ENCODE measurements around the gene SLC43A2. TPM values are rescaled to one million over a fixed set of nuclear protein-coding genes. Genes with fewer than 3 reads are reported as not detected.

SLC43A2 gene
- total and polyA plus RNA-seq, 7 donors: 2.4 to 16.5 (median 7.2) TPM

- no peaks in the 10 kb centered on the region for H3K27me3 ChIP-seq
- intact Hi-C loops (cut with DNase I): no loop called here
- 91 to 93% methylated on average over 4 of the region's 4 CpGs for WGBS, 2 donors
- no peak for TF ChIP-seq CTCF (IDR thresholded peaks at IDR 0.05)
- TF ChIP-seq POLR2A (IDR thresholded peaks at IDR 0.05): no peak
- TF ChIP-seq EP300 (IDR thresholded peaks at IDR 0.05): no peak
- TF ChIP-seq POLR2AphosphoS5 (IDR thresholded peaks at IDR 0.05): no peak
- no peaks in the 10 kb centered on the region for H3K9me3 ChIP-seq
- H3K4me3 ChIP-seq: no peak overlapping the region
- H3K36me3 ChIP-seq: peaks cover 31 to 93% (median 48%) of the 10 kb centered on the region in 4 donors
- H3K27ac ChIP-seq: no peak overlapping the region
- H3K4me1 ChIP-seq: no peaks in the 10 kb centered on the region
- DNase-seq: no peak
Measured at GRCh38 chr17:1541367-1541904, 87.2 kb downstream of the SLC43A2 start.

GRCh38 chr17:1539811-1540210 is 88.8 kb downstream of the SLC43A2 start:
- H3K27me3 ChIP-seq: no peaks in the 10 kb centered on the region
- no peak overlapping the region for H3K4me3 ChIP-seq
- intact Hi-C loops (cut with DNase I): no loop called here
- H3K27ac ChIP-seq: no peak overlapping the region
- H3K36me3 ChIP-seq: peaks cover 33 to 96% (median 45%) of the 10 kb centered on the region in 4 donors
- 91% methylated on average over 15 of the region's 15 CpGs for WGBS, 2 donors
- no peak for TF ChIP-seq POLR2AphosphoS5 (IDR thresholded peaks at IDR 0.05)
- TF ChIP-seq EP300 (IDR thresholded peaks at IDR 0.05): no peak
- no peak for DNase-seq
- no peaks in the 10 kb centered on the region for H3K9me3 ChIP-seq
- peaks cover 0 to 11% (median 0%) of the 10 kb centered on the region in 4 donors for H3K4me1 ChIP-seq

GRCh38 chr17:1535737-1536136 is 92.9 kb downstream of the SLC43A2 start:
- Histone ChIP-seq H3K4me1 (peaks cover 0 to 11% (median 0%) of the 10 kb centered on the region in 4 donors), H3K36me3 (peaks cover 25 to 96% (median 57%) of the 10 kb centered on the region in 4 donors), H3K9me3 (no peaks in the 10 kb centered on the region), H3K27ac (peak overlapping the region in 3 of 4 donors; percentile 22 to 55 (median 40)), H3K4me3 (no peak overlapping the region), H3K27me3 (no peaks in the 10 kb centered on the region)
- no peak for TF ChIP-seq EP300 (IDR thresholded peaks at IDR 0.05)
- TF ChIP-seq POLR2AphosphoS5 (IDR thresholded peaks at IDR 0.05): no peak
- no peak for TF ChIP-seq CTCF (IDR thresholded peaks at IDR 0.05)
- intact Hi-C loops (cut with DNase I): no loop called here
- 89 to 90% methylated on average over 4 of the region's 4 CpGs for WGBS, 2 donors
- no peak for DNase-seq

- intact Hi-C loops (cut with DNase I): no loop called here
- Histone ChIP-seq H3K27ac (no peak overlapping the region), H3K4me1 (peaks cover 0 to 11% (median 0%) of the 10 kb centered on the region in 4 donors), H3K27me3 (no peaks in the 10 kb centered on the region), H3K9me3 (no peaks in the 10 kb centered on the region), H3K36me3 (peaks cover 17 to 95% (median 48%) of the 10 kb centered on the region in 4 donors), H3K4me3 (no peak overlapping the region)
- no peak for TF ChIP-seq POLR2AphosphoS5 (IDR thresholded peaks at IDR 0.05)
- WGBS, 2 donors: 86 to 90% methylated on average over 24 of the region's 24 CpGs
- DNase-seq: no peak
Measured at GRCh38 chr17:1533661-1534325, 94.8 kb downstream of the SLC43A2 start.

GRCh38 chr17:1532836-1533602 is 95.6 kb downstream of the SLC43A2 start:
- intact Hi-C loops (cut with DNase I): no loop called here
- no peak for DNase-seq
- no peaks in the 10 kb centered on the region for H3K9me3 ChIP-seq
- WGBS, 2 donors: 83 to 87% methylated on average over 10 of the region's 10 CpGs
- peak in 1 of 4 experiments; percentile 11 for TF ChIP-seq CTCF (IDR thresholded peaks at IDR 0.05)
- TF ChIP-seq POLR2A (IDR thresholded peaks at IDR 0.05): no peak
- H3K4me1 ChIP-seq: peaks cover 0 to 11% (median 0%) of the 10 kb centered on the region in 4 donors
- no peaks in the 10 kb centered on the region for H3K27me3 ChIP-seq
- no peak overlapping the region for H3K27ac ChIP-seq
- H3K36me3 ChIP-seq: peaks cover 14 to 94% (median 45%) of the 10 kb centered on the region in 4 donors
- no peak overlapping the region for H3K4me3 ChIP-seq

Measured in sigmoid colon (tissue), 7 donors.